Measurements from ENCODE around the gene TMEM132E.

Gene TMEM132E

GRCh38 chr17:34553907-34554306 lies 25.5 kb upstream of the TMEM132E start:
- Histone ChIP-seq H4K20me1 (ENCODE audit: low read depth, low read length) (no peaks in the 10 kb centered on the region), H3K27me3 (ENCODE audit: low read length) (no peaks in the 10 kb centered on the region), H3K9me3 (ENCODE audit: insufficient read depth, low read length) (no peaks in the 10 kb centered on the region), H3K79me2 (ENCODE audit: insufficient read depth, low read length) (no peaks in the 10 kb centered on the region), H3K4me2 (ENCODE audit: low read depth, low read length, poor library complexity, severe bottlenecking) (no peak overlapping the region), H3K9me2 (replicated peaks; ENCODE audit: insufficient read depth, low read length) (no peaks in the 10 kb centered on the region), H3K27ac (ENCODE audit: low read depth, low read length) (no peak overlapping the region), H3K9ac (ENCODE audit: low read length) (no peak overlapping the region), H3F3A (ENCODE audit: insufficient read depth) (no peaks in the 10 kb centered on the region), H3K4me3 (ENCODE audit: insufficient read depth, low read length, poor library complexity, severe bottlenecking) (no peak overlapping the region), H2AFZ (ENCODE audit: low read depth, low read length, severe bottlenecking) (no peak overlapping the region), H3K36me3 (ENCODE audit: low read length) (no peaks in the 10 kb centered on the region)
- TF ChIP-seq EZH2phosphoT487 (conservative IDR thresholded peaks at IDR 0.05; ENCODE audit: low read length), result no peak

GRCh38 chr17:34556384-34556783 lies 23.0 kb upstream of the TMEM132E start:
- H3K27ac ChIP-seq (ENCODE audit: low read depth, low read length), result no peak overlapping the region
- no peaks in the 10 kb centered on the region for H3K79me2 ChIP-seq (ENCODE audit: insufficient read depth, low read length)
- no peaks in the 10 kb centered on the region for H3K9me2 ChIP-seq (replicated peaks; ENCODE audit: insufficient read depth, low read length)
- no peak overlapping the region for H3K4me3 ChIP-seq (ENCODE audit: insufficient read depth, low read length, poor library complexity, severe bottlenecking)
- TF ChIP-seq EZH2phosphoT487 (conservative IDR thresholded peaks at IDR 0.05; ENCODE audit: low read length) (no peak), CTCF (IDR thresholded peaks at IDR 0.05; ENCODE audit: insufficient read depth, low read length, poor library complexity, severe bottlenecking) (no peak)
- no peaks in the 10 kb centered on the region for H3K36me3 ChIP-seq (ENCODE audit: low read length)
- H3F3A ChIP-seq (ENCODE audit: insufficient read depth), result no peaks in the 10 kb centered on the region
- H4K20me1 ChIP-seq (ENCODE audit: low read depth, low read length), result no peaks in the 10 kb centered on the region
- no peak overlapping the region for H2AFZ ChIP-seq (ENCODE audit: low read depth, low read length, severe bottlenecking)
- H3K27me3 ChIP-seq (ENCODE audit: low read length), result no peaks in the 10 kb centered on the region
- no peak overlapping the region for H3K4me2 ChIP-seq (ENCODE audit: low read depth, low read length, poor library complexity, severe bottlenecking)
- H3K9me3 ChIP-seq (ENCODE audit: insufficient read depth, low read length), result no peaks in the 10 kb centered on the region
- no peak overlapping the region for H3K9ac ChIP-seq (ENCODE audit: low read length)

- H3K27me3 ChIP-seq (ENCODE audit: low read length), result no peaks in the 10 kb centered on the region
- TF ChIP-seq CTCF (IDR thresholded peaks at IDR 0.05; ENCODE audit: insufficient read depth, low read length, poor library complexity, severe bottlenecking), result no peak
- no peak for TF ChIP-seq EZH2phosphoT487 (conservative IDR thresholded peaks at IDR 0.05; ENCODE audit: low read length)
Measured at GRCh38 chr17:34556931-34557330, 22.5 kb upstream of the TMEM132E start.

GRCh38 chr17:34561328-34561727 lies 18.1 kb upstream of the TMEM132E start:
- Histone ChIP-seq H3K36me3 (ENCODE audit: low read length) (no peaks in the 10 kb centered on the region), H3K79me2 (ENCODE audit: insufficient read depth, low read length) (no peaks in the 10 kb centered on the region), H3K9ac (ENCODE audit: low read length) (no peak overlapping the region), H2AFZ (ENCODE audit: low read depth, low read length, severe bottlenecking) (no peak overlapping the region), H3K4me3 (ENCODE audit: insufficient read depth, low read length, poor library complexity, severe bottlenecking) (no peak overlapping the region), H3K9me2 (replicated peaks; ENCODE audit: insufficient read depth, low read length) (no peaks in the 10 kb centered on the region), H3F3A (ENCODE audit: insufficient read depth) (no peaks in the 10 kb centered on the region), H3K4me2 (ENCODE audit: low read depth, low read length, poor library complexity, severe bottlenecking) (no peak overlapping the region), H3K27me3 (ENCODE audit: low read length) (no peaks in the 10 kb centered on the region), H4K20me1 (ENCODE audit: low read depth, low read length) (no peaks in the 10 kb centered on the region), H3K9me3 (ENCODE audit: insufficient read depth, low read length) (no peaks in the 10 kb centered on the region), H3K27ac (ENCODE audit: low read depth, low read length) (no peak overlapping the region)
- TF ChIP-seq CTCF (IDR thresholded peaks at IDR 0.05; ENCODE audit: insufficient read depth, low read length, poor library complexity, severe bottlenecking), result no peak

More at GRCh38 chr17:34556931-34557330, 22.5 kb upstream of the TMEM132E start:
- no peak overlapping the region for H3K27ac ChIP-seq (ENCODE audit: low read depth, low read length)
- no peaks in the 10 kb centered on the region for H3F3A ChIP-seq (ENCODE audit: insufficient read depth)
- H3K9me2 ChIP-seq (replicated peaks; ENCODE audit: insufficient read depth, low read length), result no peaks in the 10 kb centered on the region
- H2AFZ ChIP-seq (ENCODE audit: low read depth, low read length, severe bottlenecking), result no peak overlapping the region
- no peak overlapping the region for H3K4me3 ChIP-seq (ENCODE audit: insufficient read depth, low read length, poor library complexity, severe bottlenecking)
- H3K9me3 ChIP-seq (ENCODE audit: insufficient read depth, low read length), result no peaks in the 10 kb centered on the region
- no peak overlapping the region for H3K4me2 ChIP-seq (ENCODE audit: low read depth, low read length, poor library complexity, severe bottlenecking)
- no peaks in the 10 kb centered on the region for H3K79me2 ChIP-seq (ENCODE audit: insufficient read depth, low read length)
- no peaks in the 10 kb centered on the region for H3K36me3 ChIP-seq (ENCODE audit: low read length)
- H4K20me1 ChIP-seq (ENCODE audit: low read depth, low read length), result no peaks in the 10 kb centered on the region
- no peak overlapping the region for H3K9ac ChIP-seq (ENCODE audit: low read length)
